ENCODE results near the gene SLCO1B1.

DNA sequence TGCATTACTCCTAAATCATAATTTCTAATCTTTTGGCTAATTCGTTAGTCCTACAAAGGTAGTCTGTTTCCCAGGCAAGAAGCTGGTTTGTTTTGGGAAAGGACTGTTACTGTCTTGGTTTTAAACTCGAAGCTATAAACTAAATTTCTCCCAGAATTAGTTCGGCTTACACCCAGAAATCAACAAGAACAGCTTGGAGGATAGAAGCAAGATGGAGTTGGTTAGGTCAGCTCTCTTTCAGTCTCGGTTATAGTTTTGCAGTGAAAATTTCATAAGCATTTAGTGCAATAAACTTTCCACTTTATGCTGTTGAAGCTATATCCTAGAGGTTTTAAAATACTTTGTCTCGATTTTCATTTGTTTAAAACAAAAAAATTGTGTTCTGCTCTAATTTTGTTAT, 103.4 kb downstream of the SLCO1B1 start:
- TF ChIP-seq, protein P1, sequence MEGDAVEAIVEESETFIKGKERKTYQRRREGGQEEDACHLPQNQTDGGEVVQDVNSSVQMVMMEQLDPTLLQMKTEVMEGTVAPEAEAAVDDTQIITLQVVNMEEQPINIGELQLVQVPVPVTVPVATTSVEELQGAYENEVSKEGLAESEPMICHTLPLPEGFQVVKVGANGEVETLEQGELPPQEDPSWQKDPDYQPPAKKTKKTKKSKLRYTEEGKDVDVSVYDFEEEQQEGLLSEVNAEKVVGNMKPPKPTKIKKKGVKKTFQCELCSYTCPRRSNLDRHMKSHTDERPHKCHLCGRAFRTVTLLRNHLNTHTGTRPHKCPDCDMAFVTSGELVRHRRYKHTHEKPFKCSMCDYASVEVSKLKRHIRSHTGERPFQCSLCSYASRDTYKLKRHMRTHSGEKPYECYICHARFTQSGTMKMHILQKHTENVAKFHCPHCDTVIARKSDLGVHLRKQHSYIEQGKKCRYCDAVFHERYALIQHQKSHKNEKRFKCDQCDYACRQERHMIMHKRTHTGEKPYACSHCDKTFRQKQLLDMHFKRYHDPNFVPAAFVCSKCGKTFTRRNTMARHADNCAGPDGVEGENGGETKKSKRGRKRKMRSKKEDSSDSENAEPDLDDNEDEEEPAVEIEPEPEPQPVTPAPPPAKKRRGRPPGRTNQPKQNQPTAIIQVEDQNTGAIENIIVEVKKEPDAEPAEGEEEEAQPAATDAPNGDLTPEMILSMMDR (IDR thresholded peaks at IDR 0.05 in 4 of 5, conservative IDR thresholded peaks at IDR 0.05 in 1 of 5): no peak
- TF ChIP-seq POLR2A (IDR thresholded peaks at IDR 0.05): no peak

Measured in gastrocnemius medialis (tissue), 4 donors.